Measurements from ENCODE around the gene NHLRC1. TPM values are rescaled to one million over a fixed set of nuclear protein-coding genes. Genes with fewer than 3 reads are reported as not detected.

NHLRC1 gene
- total and polyA plus RNA-seq, 9 of the 15 experiments (the other 6 are each of a cell fraction or from before 2014, with no cell fraction given), result not detected

DNA sequence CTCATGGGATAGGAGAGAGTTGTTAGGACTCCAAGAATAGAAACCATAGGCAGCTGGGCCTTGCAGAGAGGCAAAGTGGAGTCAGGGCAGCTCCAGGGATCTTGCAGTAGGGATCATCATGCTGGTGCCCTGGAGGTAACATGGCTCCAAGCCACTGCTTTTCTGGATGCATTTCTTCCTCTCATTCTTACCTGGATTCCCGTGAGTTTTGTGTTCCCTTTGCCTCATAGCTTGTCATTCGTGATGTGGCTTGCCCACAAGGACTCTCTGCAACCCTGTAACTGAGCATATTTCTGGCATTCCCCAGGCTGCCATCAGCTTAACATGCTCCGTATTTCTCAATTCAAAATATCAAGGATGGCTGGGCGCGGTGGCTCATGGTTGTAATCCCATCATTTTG is 5.3 kb downstream of the NHLRC1 start:
- Histone ChIP-seq H3K4me3 (no peak overlapping the region), H3K36me3 (ENCODE audit: control insufficient read depth, insufficient read depth, low read length) (no peaks in the 10 kb centered on the region), H3K9me1 (ENCODE audit: control insufficient read depth, insufficient read depth, low read length) (no peaks in the 10 kb centered on the region), H2AFZ (ENCODE audit: low read depth, low read length) (no peak overlapping the region; the same call in 1 of the 2 replicates), H3K4me2 (ENCODE audit: insufficient read depth, low read length) (no peak overlapping the region), H3K9ac (ENCODE audit: insufficient read depth in 1 of 2, low read depth in 2 of 2, low read length in 2 of 2) (no peak overlapping the region), H3K27me3 (ENCODE audit: control insufficient read depth in 2 of 2, insufficient read depth in 2 of 2, low read length in 2 of 2) (no peaks in the 10 kb centered on the region; a peak in 1 of 5 replicates), H3K4me1 (replicated peaks in 1 of 2; ENCODE audit: control insufficient read depth in 2 of 2, insufficient read depth in 2 of 2, low read length in 2 of 2) (peaks cover 2 to 3% of the 10 kb centered on the region in 2 experiments; a peak in 2 of 5 replicates), H3K79me2 (ENCODE audit: control insufficient read depth, insufficient read depth, low read length) (no peaks in the 10 kb centered on the region), H3K27ac (ENCODE audit: extremely low read depth, low read depth, low read length) (no peak overlapping the region), H3K9me3 (replicated peaks; ENCODE audit: control insufficient read depth, insufficient read depth, low read depth, low read length) (no peaks in the 10 kb centered on the region), H4K20me1 (replicated peaks; ENCODE audit: control insufficient read depth, insufficient read depth, low read length) (no peaks in the 10 kb centered on the region)
- FAIRE-seq (no peak), DNase-seq (ENCODE audit: extremely low read depth in 1 of 4, low spot score in 3 of 4) (no peak), ATAC-seq (no peak)
- TF ChIP-seq KDM1A (IDR thresholded peaks at IDR 0.05), result no peak
- TF ChIP-seq RNF2 (IDR thresholded peaks at IDR 0.05), result no peak
- TF ChIP-seq STAT5A (IDR thresholded peaks at IDR 0.05; ENCODE audit: borderline replicate concordance, low read length), result no peak
- no peak for TF ChIP-seq MAFK (IDR thresholded peaks at IDR 0.05; ENCODE audit: low read length)
- TF ChIP-seq FOXM1 (IDR thresholded peaks at IDR 0.05; ENCODE audit: low read depth), result no peak
- TF ChIP-seq FOXM1 (CRISPR knock-in tag; IDR thresholded peaks at IDR 0.05; ENCODE audit: low read depth), result no peak
- TF ChIP-seq TAF1 (IDR thresholded peaks at IDR 0.05; ENCODE audit: control insufficient read depth, extremely low read depth, insufficient read depth, low read length, severe bottlenecking), result no peak
- TF ChIP-seq EZH2 (IDR thresholded peaks at IDR 0.05; ENCODE audit: borderline replicate concordance, low read depth, low read length), result no peak
- no peak for TF ChIP-seq KLF6 (CRISPR knock-in tag; IDR thresholded peaks at IDR 0.05; ENCODE audit: borderline replicate concordance)
- TF ChIP-seq, protein P1, sequence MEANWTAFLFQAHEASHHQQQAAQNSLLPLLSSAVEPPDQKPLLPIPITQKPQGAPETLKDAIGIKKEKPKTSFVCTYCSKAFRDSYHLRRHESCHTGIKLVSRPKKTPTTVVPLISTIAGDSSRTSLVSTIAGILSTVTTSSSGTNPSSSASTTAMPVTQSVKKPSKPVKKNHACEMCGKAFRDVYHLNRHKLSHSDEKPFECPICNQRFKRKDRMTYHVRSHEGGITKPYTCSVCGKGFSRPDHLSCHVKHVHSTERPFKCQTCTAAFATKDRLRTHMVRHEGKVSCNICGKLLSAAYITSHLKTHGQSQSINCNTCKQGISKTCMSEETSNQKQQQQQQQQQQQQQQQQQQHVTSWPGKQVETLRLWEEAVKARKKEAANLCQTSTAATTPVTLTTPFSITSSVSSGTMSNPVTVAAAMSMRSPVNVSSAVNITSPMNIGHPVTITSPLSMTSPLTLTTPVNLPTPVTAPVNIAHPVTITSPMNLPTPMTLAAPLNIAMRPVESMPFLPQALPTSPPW (CRISPR knock-in tag; IDR thresholded peaks at IDR 0.05), result no peak
- no peak for TF ChIP-seq KAT8 (IDR thresholded peaks at IDR 0.05; ENCODE audit: low read depth)
- no peak for TF ChIP-seq CHD2 (IDR thresholded peaks at IDR 0.05; ENCODE audit: low read depth, low read length)
- no peak for TF ChIP-seq HIVEP1 (CRISPR knock-in tag; IDR thresholded peaks at IDR 0.05)
- no peak for TF ChIP-seq ZNF696 (CRISPR knock-in tag; conservative IDR thresholded peaks at IDR 0.05)
- no peak for TF ChIP-seq STAT5B (CRISPR knock-in tag; IDR thresholded peaks at IDR 0.05)
- TF ChIP-seq, protein P2, sequence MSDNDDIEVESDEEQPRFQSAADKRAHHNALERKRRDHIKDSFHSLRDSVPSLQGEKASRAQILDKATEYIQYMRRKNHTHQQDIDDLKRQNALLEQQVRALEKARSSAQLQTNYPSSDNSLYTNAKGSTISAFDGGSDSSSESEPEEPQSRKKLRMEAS (CRISPR knock-in tag; IDR thresholded peaks at IDR 0.05), result no peak
- TF ChIP-seq GTF2F1 (IDR thresholded peaks at IDR 0.05; ENCODE audit: low read depth, low read length), result no peak
- intact Hi-C loops (cut with micrococcal nuclease), result loop anchor here (5.0 kb wide), 1 partner anchor 530 kb away; no protein-coding TSS in a partner anchor
- CTCF ChIA-PET (ENCODE audit: low intra/inter-chr PET ratio), result no interaction called here
- WGBS (ENCODE audit: insufficient coverage, low coverage, missing lambda C conversion rate), result 58% methylated on average over 5 of the region's 5 CpGs
- POLR2A ChIA-PET, result interaction anchor here (1.0 to 1.2 kb wide), 2 partner anchors 8 to 24 kb away, joined by 3 read pairs; no protein-coding TSS in a partner anchor
- in situ Hi-C loops (cut with MboI), result no loop called here
- BruUV-seq (replicated peaks), result no TSS peak

Data from K562 (cell line).